Kidney epithelial cell (primary cell): ENCODE measurements around the gene HOXB6. TPM values are rescaled to one million over a fixed set of nuclear protein-coding genes. Genes with fewer than 3 reads are reported as not detected.

Experiments
- DNase-seq: peaks from one replicate; pipeline ENCODE4 v3.0.0-alpha.2; 2010; ENCODE audit warnings: low read depth
- H3K27me3 ChIP-seq: 2 replicates; pipeline ENCODE4 v1.6.0; 2011; ENCODE audit warnings: low read length; ENCODE audit not compliant: control insufficient read depth, insufficient read depth
- H3K36me3 ChIP-seq: 2 replicates; pipeline ENCODE4 v1.5.1; 2011; ENCODE audit warnings: low read length; ENCODE audit not compliant: control insufficient read depth, insufficient read depth
- H3K4me3 ChIP-seq: 2 replicates; pipeline ENCODE4 v1.5.1; 2011; ENCODE audit warnings: low read depth, mild to moderate bottlenecking, control low read depth, low read length
- CTCF ChIP-seq: IDR thresholded peaks from 2 replicates; pipeline ENCODE4 v1.5.1; 2011; ENCODE audit warnings: mild to moderate bottlenecking, moderate library complexity, low read length, control low read depth, inconsistent platforms; ENCODE audit not compliant: insufficient read depth, poor library complexity, severe bottlenecking
- total RNA-seq: library from RNA; depleted of rRNA; stranded (reverse); fragments of >200 nt; gene quantifications from 2 replicates; pipeline ENCODE4 v1.2.3, GENCODE V29; 2015

HOXB6 gene
- total RNA-seq, 1 donor from 2014 or later: 30.7 TPM

GRCh38 chr17:48597778-48598631, 6.8 kb downstream of the HOXB6 start:
- DNase-seq: no peak
- no peaks in the 10 kb centered on the region for H3K27me3 ChIP-seq
- no peak for TF ChIP-seq CTCF
- H3K4me3 ChIP-seq: peak overlapping the region; percentile 92
- peaks cover 3% of the 10 kb centered on the region for H3K36me3 ChIP-seq

DNA sequence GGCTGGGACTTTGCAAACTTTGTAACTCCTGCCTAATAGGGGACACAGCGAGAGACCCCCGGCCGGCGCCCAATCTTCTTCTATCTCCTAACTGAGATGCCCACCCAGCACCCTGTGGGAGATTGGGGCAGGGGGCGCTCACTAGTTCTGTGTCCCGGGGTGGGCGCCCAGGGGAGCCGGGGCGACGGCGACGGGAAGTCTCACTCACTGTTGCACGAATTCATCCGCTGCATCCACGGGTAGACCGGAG, 7.3 kb downstream of the HOXB6 start:
- no peak for DNase-seq
- no peak for TF ChIP-seq CTCF
- Histone ChIP-seq H3K36me3 (peaks cover 3% of the 10 kb centered on the region), H3K27me3 (no peaks in the 10 kb centered on the region), H3K4me3 (peak overlapping the region; percentile 92)

DNA sequence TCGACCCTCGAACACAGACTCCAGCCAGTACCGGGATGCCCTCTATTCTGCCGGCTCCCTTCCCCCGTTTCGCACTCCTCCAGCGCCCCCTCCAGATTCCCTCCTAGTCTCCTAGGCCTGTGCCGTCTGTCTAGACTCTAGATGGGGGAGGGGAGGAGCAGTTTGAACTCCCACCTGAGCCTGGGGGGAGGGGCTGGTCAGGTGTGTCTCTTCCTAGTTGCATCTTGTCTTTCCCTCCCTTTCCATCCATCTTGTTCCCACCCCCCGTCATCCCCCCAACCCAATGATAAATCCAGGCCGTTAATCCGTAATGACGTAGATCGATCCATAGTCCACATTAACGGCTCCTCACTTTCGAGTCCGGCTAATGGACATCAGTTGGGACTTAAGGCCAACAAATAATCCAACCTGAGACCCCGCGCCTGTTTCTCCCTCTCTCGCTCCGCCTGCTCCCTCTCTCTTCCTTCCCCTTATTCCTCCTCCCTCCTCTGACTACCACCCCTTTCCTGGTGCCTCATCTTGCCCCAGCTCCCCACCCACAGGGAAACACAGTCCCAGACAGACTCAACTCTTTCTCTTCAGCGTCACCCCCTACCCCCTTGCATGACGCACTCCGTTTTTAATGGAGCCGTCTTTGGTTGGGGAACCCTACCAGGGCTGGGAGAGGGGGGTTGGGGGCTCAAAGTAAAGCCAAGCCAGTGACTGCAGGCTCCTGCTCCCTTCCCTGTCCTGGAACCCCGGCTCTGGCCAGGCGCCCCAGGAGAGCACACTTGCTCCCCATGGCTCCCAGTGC, 7.9 kb downstream of the HOXB6 start:
- no peak for DNase-seq
- Histone ChIP-seq H3K4me3 (peak overlapping the region; percentile 92), H3K36me3 (peaks cover 4% of the 10 kb centered on the region), H3K27me3 (no peaks in the 10 kb centered on the region)
- no peak for TF ChIP-seq CTCF

DNA sequence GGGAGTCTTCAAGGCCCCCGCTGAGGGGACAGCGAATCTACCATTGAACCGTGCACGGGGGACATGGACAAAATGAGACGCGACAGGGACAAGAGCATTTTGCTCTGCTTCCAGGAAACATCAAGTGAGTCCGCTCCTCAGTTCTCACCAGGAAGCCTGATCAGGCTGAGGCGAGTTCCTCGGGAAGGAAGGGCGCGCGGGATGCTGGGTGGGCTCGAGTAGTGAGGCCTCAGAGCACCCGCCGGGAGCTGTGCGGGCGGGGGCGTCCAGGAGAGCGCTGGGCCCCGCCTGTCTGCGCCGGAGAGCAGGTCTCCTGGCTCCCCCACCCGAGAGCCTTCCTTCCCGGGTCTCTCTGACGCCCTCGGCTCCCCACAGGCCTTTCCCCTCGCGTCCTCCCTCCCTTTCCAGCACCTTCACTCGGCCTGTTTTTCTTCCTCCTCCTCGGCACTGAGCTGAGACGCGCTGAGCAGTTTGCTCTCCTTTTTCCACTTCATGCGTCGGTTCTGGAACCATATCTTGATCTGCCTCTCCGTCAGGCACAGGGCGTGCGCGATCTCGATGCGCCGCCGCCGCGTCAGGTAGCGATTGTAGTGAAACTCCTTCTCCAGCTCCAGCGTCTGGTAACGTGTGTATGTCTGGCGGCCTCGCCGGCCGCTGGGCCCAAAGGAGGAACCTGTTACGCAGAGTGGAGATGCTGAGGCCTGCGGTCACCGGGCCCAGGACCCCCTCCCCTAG, 8.6 kb downstream of the HOXB6 start:
- peak overlapping the region; percentile 92 for H3K4me3 ChIP-seq
- TF ChIP-seq CTCF: no peak
- H3K36me3 ChIP-seq: peaks cover 4% of the 10 kb centered on the region
- no peaks in the 10 kb centered on the region for H3K27me3 ChIP-seq
- DNase-seq: no peak

DNA sequence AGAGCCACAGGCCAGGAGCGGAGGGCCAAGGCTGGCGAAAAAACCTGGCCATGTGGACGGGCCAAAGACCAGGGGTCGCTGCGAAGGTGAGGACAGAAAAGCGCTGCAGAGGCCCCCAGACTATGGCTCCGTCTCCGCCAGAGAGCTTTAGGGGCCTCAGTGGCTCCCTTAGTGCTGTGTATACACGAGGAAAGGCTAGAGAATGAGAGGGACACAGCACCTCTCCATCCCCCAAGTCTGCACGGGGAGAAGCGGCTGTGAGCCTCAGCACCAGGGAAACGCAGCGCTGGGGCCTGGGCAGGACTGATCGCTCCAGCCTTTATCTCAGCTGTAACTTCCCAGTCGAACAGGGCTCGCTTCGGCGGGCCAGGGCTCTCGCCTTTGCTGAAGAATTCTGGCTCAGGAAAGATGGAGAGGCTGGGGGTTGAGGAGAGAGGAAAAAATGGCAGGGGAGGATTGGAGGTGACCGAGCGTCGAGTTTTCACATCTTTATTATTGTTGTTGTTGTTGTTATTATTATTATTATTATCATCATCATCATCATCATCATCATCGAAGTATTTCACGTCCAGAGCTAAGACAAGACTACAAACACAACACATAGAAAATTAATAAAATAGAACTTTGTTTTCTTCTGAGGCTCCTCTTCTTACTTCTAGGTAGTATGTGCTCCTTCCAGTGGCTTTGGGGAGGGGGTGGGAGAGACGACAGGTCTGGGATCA, 9.3 kb downstream of the HOXB6 start:
- no peak for DNase-seq

More for the DNA sequence above, 9.3 kb downstream of the HOXB6 start:
- no peak for TF ChIP-seq CTCF
- peak overlapping the region; percentile 92 for H3K4me3 ChIP-seq
- no peaks in the 10 kb centered on the region for H3K27me3 ChIP-seq
- H3K36me3 ChIP-seq: peaks cover 4% of the 10 kb centered on the region
